ENCODE results near the gene RBMS3. TPM values are rescaled to one million over a fixed set of nuclear protein-coding genes. Genes with fewer than 3 reads are reported as not detected.

RBMS3 gene
- total RNA-seq, 2 donors from 2014 or later, result 2.8 to 9.6 TPM

DNA sequence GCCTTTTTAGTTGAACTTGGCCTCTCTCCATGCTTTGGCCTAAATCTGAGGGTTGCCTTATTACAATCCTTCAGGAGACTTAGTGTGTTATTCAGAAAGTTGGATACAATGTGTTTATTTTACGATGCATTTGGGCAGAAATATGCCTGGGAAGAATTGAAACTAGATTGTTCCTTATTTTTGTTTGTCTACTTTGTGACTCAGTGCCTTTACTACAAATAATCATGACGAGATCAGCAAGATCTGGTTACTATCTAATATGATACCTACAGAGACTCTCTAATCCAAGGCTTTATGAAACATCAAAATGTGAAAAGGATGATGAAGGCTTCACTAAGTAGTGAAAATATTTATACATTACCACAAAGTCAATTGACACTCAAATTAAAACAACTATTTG lies 82.2 kb downstream of the RBMS3 start:
- intact Hi-C loops (cut with DNase I), result no loop called here

DNA sequence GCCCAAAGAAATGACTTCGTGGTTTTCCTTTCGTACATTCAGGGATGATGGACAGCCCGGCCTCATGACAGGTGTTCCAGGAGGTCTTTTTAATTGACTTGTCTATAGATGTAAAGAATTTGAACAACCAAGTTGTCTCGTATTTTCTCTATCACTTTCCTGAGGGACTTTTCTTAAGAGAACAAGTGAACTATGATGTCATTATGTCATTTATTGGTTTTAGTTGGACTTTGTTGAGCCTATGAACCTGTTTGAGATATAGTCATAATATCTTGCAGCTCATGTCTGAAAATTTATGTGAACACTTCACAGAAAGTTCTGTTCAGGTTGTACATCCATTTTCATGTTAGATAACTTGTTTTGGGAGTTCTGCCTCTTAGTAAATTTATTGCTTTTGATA lies 89.2 kb downstream of the RBMS3 start:
- Histone ChIP-seq H3K9me3 (no peaks in the 10 kb centered on the region), H3K27ac (no peak overlapping the region), H3K4me1 (no peaks in the 10 kb centered on the region), H3K36me3 (no peaks in the 10 kb centered on the region), H3K27me3 (no peaks in the 10 kb centered on the region), H3K9ac (ENCODE audit: low read depth in 2 of 2, low read length in 2 of 2) (no peak overlapping the region), H3K4me3 (no peak overlapping the region)
- TF ChIP-seq, protein P1, sequence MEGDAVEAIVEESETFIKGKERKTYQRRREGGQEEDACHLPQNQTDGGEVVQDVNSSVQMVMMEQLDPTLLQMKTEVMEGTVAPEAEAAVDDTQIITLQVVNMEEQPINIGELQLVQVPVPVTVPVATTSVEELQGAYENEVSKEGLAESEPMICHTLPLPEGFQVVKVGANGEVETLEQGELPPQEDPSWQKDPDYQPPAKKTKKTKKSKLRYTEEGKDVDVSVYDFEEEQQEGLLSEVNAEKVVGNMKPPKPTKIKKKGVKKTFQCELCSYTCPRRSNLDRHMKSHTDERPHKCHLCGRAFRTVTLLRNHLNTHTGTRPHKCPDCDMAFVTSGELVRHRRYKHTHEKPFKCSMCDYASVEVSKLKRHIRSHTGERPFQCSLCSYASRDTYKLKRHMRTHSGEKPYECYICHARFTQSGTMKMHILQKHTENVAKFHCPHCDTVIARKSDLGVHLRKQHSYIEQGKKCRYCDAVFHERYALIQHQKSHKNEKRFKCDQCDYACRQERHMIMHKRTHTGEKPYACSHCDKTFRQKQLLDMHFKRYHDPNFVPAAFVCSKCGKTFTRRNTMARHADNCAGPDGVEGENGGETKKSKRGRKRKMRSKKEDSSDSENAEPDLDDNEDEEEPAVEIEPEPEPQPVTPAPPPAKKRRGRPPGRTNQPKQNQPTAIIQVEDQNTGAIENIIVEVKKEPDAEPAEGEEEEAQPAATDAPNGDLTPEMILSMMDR (IDR thresholded peaks at IDR 0.05), result no peak
- DNase-seq, result no peak
- intact Hi-C loops (cut with DNase I), result no loop called here

More for the DNA sequence above, 82.2 kb downstream of the RBMS3 start:
- TF ChIP-seq, protein P1 (IDR thresholded peaks at IDR 0.05), result no peak
- no peak for DNase-seq
- no peaks in the 10 kb centered on the region for H3K36me3 ChIP-seq
- H3K4me3 ChIP-seq, result no peak overlapping the region
- H3K9ac ChIP-seq (ENCODE audit: low read depth in 2 of 2, low read length in 2 of 2), result no peak overlapping the region
- H3K4me1 ChIP-seq, result no peaks in the 10 kb centered on the region
- H3K27me3 ChIP-seq, result no peaks in the 10 kb centered on the region
- no peak overlapping the region for H3K27ac ChIP-seq
- H3K9me3 ChIP-seq, result no peaks in the 10 kb centered on the region

DNA sequence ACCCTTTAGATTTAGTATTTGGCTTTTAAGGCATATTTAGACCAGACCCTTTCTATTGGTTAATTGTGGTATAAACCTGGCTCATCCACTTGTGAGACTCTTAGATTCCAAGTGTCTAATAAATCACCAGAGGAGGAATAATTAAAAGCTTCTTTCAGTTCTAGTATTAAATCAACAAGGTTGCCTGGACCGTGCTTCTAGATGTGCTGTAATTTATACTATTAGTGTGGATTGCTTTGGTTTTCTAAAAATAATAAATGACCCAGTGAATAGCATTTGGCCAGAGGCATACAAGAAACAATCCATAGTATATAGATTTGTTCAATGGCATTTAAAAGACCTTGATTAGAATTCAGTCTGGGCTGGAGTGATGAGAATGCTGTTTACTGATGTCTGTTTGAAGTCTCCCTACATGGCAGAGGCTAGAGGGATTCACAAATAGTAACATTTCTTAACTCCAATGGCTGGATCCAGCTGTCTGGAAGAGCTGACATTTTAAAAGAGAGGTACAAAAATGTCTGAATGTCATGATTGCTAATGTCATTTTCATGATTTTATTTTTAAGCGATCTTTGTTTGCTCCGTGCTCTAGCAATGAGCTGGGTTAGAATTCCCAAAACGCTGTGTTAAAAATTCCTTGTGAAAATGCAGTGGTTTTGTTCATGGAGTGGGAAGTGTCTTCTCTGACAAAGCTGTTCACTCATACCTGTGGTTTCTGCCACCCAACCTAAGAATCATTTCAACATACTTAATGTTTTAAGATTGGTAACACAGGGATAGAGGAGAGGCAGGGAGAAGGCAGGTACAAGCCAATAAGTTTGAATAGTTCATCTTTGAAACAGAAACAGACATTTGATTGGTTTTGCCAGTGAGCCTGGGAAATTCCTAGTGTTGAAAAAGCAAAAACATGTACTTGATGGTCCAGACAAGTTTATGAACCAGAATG lies 89.9 kb downstream of the RBMS3 start:
- no peak for DNase-seq
- Histone ChIP-seq H3K9ac (ENCODE audit: low read depth in 2 of 2, low read length in 2 of 2) (no peak overlapping the region), H3K27ac (no peak overlapping the region), H3K9me3 (no peaks in the 10 kb centered on the region), H3K4me1 (no peaks in the 10 kb centered on the region), H3K36me3 (no peaks in the 10 kb centered on the region), H3K27me3 (no peaks in the 10 kb centered on the region), H3K4me3 (no peak overlapping the region)
- intact Hi-C loops (cut with DNase I), result no loop called here
- TF ChIP-seq, protein P1 (IDR thresholded peaks at IDR 0.05), result no peak

DNA sequence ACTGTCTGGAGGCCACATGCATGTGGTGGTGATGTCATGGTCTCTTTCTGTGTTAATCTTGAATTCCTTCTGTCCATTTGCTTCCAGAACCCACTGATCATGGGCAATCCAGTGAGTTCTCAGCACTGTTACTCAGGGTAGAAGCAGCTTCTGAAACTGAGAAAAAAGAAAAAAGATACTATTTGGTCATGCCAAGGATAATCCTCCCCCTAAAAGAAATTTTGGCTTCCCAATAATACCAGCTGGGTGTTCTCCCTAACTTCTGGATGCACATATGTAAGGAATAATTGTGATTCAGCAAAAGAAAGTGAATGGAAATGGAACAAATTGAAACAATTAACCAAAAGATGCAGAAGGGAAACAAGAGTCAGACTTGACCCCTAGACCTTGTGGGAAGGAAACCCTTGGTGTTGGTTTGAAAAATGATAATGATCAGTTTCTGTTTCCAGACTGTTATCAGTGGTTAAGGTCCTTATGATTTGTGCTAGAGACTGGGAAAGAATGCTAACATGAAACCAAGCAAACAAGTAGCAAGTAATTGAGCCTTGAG lies 92.3 kb downstream of the RBMS3 start:
- no peak for DNase-seq
- Histone ChIP-seq H3K27ac (no peak overlapping the region), H3K9ac (ENCODE audit: low read depth in 2 of 2, low read length in 2 of 2) (no peak overlapping the region), H3K9me3 (no peaks in the 10 kb centered on the region), H3K4me3 (no peak overlapping the region), H3K36me3 (no peaks in the 10 kb centered on the region), H3K4me1 (no peaks in the 10 kb centered on the region), H3K27me3 (no peaks in the 10 kb centered on the region)
- TF ChIP-seq, protein P1 (IDR thresholded peaks at IDR 0.05), result no peak
- intact Hi-C loops (cut with DNase I), result no loop called here

DNA sequence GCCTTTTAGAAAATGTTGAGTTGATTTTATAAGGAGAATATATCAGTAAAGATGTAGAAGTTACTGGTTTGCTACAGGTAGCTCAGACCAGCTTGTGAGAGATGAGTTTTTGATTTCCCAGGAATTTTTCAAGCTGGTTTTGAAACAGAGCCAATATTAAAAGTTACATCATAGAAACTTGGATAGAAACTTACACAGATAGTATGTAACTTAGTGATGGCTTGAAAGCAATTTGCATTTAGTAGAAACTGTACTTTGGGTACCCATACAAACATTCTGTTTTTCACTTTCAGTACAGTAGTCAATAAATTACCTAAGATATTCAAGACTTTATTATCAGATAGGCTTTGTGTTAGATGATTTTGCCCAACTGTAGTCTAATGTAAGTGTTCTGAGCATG lies 93.4 kb downstream of the RBMS3 start:
- intact Hi-C loops (cut with DNase I), result no loop called here
- TF ChIP-seq, protein P1 (IDR thresholded peaks at IDR 0.05), result no peak
- no peak for DNase-seq
- Histone ChIP-seq H3K27ac (no peak overlapping the region), H3K9me3 (no peaks in the 10 kb centered on the region), H3K36me3 (no peaks in the 10 kb centered on the region), H3K9ac (ENCODE audit: low read depth in 2 of 2, low read length in 2 of 2) (no peak overlapping the region), H3K4me3 (no peak overlapping the region), H3K4me1 (no peaks in the 10 kb centered on the region), H3K27me3 (no peaks in the 10 kb centered on the region)

Measured in colonic mucosa (tissue), 4 donors.